Kidney (tissue), 14 donors: ENCODE measurements around the gene MRTFB. TPM values are rescaled to one million over a fixed set of nuclear protein-coding genes. Genes with fewer than 3 reads are reported as not detected.

Source experiments
- DNase-seq, 5 donors: peaks; one replicate each; pipeline ENCODE4 v3.0.0-alpha.2; 2013 to 2020
- FAIRE-seq: peaks from 2 replicates; lab custom pipeline; 2012; peaks lifted over from hg19 to GRCh38; lab: Jason Lieb, UNC
- H3K27ac ChIP-seq, 2 donors: one replicate each; pipeline ENCODE4 v1.7.0; 2013; ENCODE audit warnings: low read depth in 2 of 2, low read length in 2 of 2, inconsistent platforms in 1 of 2
- H3K27me3 ChIP-seq: one replicate; pipeline ENCODE4 v1.7.1; 2013; ENCODE audit warnings: low read length, inconsistent platforms; ENCODE audit not compliant: control insufficient read depth, insufficient read depth
- H3K36me3 ChIP-seq, 3 donors: one replicate each; pipeline versions ENCODE4 v1.7.0 to v1.7.1; 2013; ENCODE audit warnings: low read length in 3 of 3, control low read depth in 1 of 3, inconsistent platforms in 1 of 3; ENCODE audit not compliant: insufficient read depth in 3 of 3, control insufficient read depth in 2 of 3
- H3K4me1 ChIP-seq, 3 donors: one replicate each; pipeline versions ENCODE4 v1.7.0 to v1.7.1; 2013; ENCODE audit warnings: low read length in 3 of 3, inconsistent platforms in 1 of 3, low read depth in 1 of 3; ENCODE audit not compliant: control insufficient read depth in 2 of 3, insufficient read depth in 2 of 3
- H3K4me3 ChIP-seq, 3 donors: one replicate each; pipeline versions ENCODE4 v1.7.0 to v1.8.1; 2013; ENCODE audit warnings: low read length in 3 of 3, control low read depth in 1 of 3, inconsistent platforms in 1 of 3
- H3K9ac ChIP-seq, 3 donors: one replicate each; pipeline versions ENCODE4 v1.7.0 to v1.7.1; 2013; ENCODE audit warnings: low read length in 3 of 3, control low read depth in 1 of 3, inconsistent platforms in 1 of 3
- H3K9me3 ChIP-seq, 3 donors: one replicate each; pipeline versions ENCODE4 v1.7.0 to v1.7.1; 2013; ENCODE audit warnings: low read length in 3 of 3, control low read depth in 1 of 3, inconsistent platforms in 1 of 3; ENCODE audit not compliant: control insufficient read depth in 2 of 3, insufficient read depth in 1 of 3
- intact Hi-C: fragments of 100-400 bp; cut with DNase I; formaldehyde crosslinking; loops from one replicate; pipeline ENCODE4 v1.11.1; 2022
- polyA plus RNA-seq: library from polyadenylated mRNA; stranded (reverse); fragments of 350-450 nt; fragmentation: Illumina TruSeq; extraction: RNeasy Lipid Tissue Mini Kit (QIAGEN cat#74804); gene quantifications from one replicate; pipeline ENCODE4 v1.2.3, GENCODE V29; 2014; ENCODE audit warnings: low read depth, low replicate concordance; ENCODE audit not compliant: insufficient read depth
- total RNA-seq: library from RNA; stranded (reverse); fragmentation: NEBNext Ultra II Directional; extraction: Animal tissue kit (Norgen Biotek cat#: 25700); gene quantifications from one replicate; pipeline ENCODE4 v1.2.1, GENCODE V29; 2021
- TF ChIP-seq, protein P1 (sequence below): IDR thresholded peaks from 3 replicates; pipeline ENCODE4 v1.5.1; 2012; ENCODE audit warnings: mild to moderate bottlenecking, moderate library complexity, borderline replicate concordance; ENCODE audit not compliant: insufficient read depth; ENCODE audit errors: extremely low read depth
- donor health status: control.
- donor health status: control.
- donor health status: control.
- donor health status: control.
- donor health status: control.
- donor health status: DM: yes; HTN: yes; CAD: no.
- donor health status: Normal renal cell carcinoma (clear cell type).

MRTFB gene
- total and polyA plus RNA-seq, 2 donors from 2014 or later, result 5.1 to 51.0 TPM

GRCh38 chr16:14215941-14216340, 144.8 kb downstream of the MRTFB start:
- no peaks in the 10 kb centered on the region for H3K4me1 ChIP-seq
- H3K9ac ChIP-seq, result no peak overlapping the region
- intact Hi-C loops, result no loop called here
- FAIRE-seq (no peak), DNase-seq (no peak)
- TF ChIP-seq, protein P1, sequence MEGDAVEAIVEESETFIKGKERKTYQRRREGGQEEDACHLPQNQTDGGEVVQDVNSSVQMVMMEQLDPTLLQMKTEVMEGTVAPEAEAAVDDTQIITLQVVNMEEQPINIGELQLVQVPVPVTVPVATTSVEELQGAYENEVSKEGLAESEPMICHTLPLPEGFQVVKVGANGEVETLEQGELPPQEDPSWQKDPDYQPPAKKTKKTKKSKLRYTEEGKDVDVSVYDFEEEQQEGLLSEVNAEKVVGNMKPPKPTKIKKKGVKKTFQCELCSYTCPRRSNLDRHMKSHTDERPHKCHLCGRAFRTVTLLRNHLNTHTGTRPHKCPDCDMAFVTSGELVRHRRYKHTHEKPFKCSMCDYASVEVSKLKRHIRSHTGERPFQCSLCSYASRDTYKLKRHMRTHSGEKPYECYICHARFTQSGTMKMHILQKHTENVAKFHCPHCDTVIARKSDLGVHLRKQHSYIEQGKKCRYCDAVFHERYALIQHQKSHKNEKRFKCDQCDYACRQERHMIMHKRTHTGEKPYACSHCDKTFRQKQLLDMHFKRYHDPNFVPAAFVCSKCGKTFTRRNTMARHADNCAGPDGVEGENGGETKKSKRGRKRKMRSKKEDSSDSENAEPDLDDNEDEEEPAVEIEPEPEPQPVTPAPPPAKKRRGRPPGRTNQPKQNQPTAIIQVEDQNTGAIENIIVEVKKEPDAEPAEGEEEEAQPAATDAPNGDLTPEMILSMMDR, result no peak
- H3K27ac ChIP-seq, result no peak overlapping the region
- no peaks in the 10 kb centered on the region for H3K27me3 ChIP-seq
- H3K4me3 ChIP-seq, result no peak overlapping the region
- peaks cover 6 to 19% (median 16%) of the 10 kb centered on the region in 3 donors for H3K36me3 ChIP-seq
- H3K9me3 ChIP-seq, result no peaks in the 10 kb centered on the region

DNA sequence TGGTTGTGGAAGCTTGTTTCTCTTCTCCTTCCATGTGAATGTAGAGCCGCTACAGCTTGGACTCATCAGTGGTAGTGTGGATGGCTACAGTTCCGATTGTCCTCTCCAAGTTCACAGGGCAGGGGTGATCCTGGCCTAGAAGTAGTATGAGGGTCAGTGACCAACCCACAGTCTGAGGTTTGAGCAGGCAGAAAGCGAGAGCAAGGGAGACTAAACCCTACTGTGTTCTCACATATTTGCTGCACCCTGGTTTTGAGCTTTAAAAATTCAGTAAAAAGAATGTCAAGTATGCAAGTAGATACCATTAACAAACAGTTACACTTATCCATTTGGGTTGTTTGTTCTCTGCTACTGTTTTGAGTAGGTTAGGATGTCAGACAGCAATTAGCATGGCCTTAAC, 148.9 kb downstream of the MRTFB start:
- Histone ChIP-seq H3K27me3 (no peaks in the 10 kb centered on the region), H3K36me3 (peaks cover 8 to 32% (median 10%) of the 10 kb centered on the region in 3 donors), H3K9me3 (no peaks in the 10 kb centered on the region), H3K9ac (no peak overlapping the region), H3K4me3 (no peak overlapping the region), H3K27ac (no peak overlapping the region), H3K4me1 (no peaks in the 10 kb centered on the region)
- TF ChIP-seq, protein P1, result no peak
- no peak for DNase-seq
- FAIRE-seq, result no peak
- intact Hi-C loops, result no loop called here

- TF ChIP-seq, protein P1, result no peak
- Histone ChIP-seq H3K36me3 (peaks cover 5 to 17% (median 8%) of the 10 kb centered on the region in 3 donors), H3K4me1 (no peaks in the 10 kb centered on the region), H3K9ac (no peak overlapping the region), H3K27ac (no peak overlapping the region), H3K27me3 (no peaks in the 10 kb centered on the region), H3K4me3 (no peak overlapping the region), H3K9me3 (no peaks in the 10 kb centered on the region)
- intact Hi-C loops, result no loop called here
- DNase-seq (no peak), FAIRE-seq (no peak)
Measured at GRCh38 chr16:14223632-14224031, 152.5 kb downstream of the MRTFB start.

DNA sequence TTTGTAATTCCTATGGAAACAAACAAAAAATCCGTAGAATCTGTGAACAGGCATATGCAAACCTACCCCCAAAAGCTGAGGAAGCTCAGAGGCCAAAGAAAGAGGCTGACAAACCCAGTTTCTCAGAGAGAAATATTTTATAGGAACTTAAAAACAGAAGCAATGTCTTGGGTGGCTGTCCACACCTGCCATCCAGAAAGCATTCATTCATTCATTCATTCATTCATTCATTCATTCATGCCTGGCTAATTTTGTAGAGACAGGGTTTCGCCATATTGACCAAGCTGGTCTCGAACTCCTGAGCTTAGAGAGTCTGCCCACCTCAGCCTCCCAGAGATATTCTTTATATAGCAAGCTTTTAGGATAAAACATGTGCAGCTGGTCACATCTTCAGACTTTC, 154.3 kb downstream of the MRTFB start:
- intact Hi-C loops, result no loop called here
- H3K27ac ChIP-seq, result no peak overlapping the region
- TF ChIP-seq, protein P1, result no peak
- no peak for FAIRE-seq
- H3K9me3 ChIP-seq, result no peaks in the 10 kb centered on the region
- DNase-seq, result no peak
- no peak overlapping the region for H3K4me3 ChIP-seq
- no peak overlapping the region for H3K9ac ChIP-seq
- H3K36me3 ChIP-seq, result peaks cover 3 to 17% (median 5%) of the 10 kb centered on the region in 3 donors
- H3K27me3 ChIP-seq, result no peaks in the 10 kb centered on the region
- H3K4me1 ChIP-seq, result no peaks in the 10 kb centered on the region
